A549 treated with Mapracorat at 1 μM for 4 hours (cell line): Measurements from ENCODE around the gene TASOR2. TPM values are rescaled to one million over a fixed set of nuclear protein-coding genes. Genes with fewer than 3 reads are reported as not detected.

Source experiments
- total RNA-seq: library from RNA; stranded (reverse); fragments of 200-300 nt; extraction: Qiagen RNA extraction; gene quantifications from 5 replicates; pipeline ENCODE4 v1.2.3, GENCODE V29; 2022

TASOR2 gene, protein sequence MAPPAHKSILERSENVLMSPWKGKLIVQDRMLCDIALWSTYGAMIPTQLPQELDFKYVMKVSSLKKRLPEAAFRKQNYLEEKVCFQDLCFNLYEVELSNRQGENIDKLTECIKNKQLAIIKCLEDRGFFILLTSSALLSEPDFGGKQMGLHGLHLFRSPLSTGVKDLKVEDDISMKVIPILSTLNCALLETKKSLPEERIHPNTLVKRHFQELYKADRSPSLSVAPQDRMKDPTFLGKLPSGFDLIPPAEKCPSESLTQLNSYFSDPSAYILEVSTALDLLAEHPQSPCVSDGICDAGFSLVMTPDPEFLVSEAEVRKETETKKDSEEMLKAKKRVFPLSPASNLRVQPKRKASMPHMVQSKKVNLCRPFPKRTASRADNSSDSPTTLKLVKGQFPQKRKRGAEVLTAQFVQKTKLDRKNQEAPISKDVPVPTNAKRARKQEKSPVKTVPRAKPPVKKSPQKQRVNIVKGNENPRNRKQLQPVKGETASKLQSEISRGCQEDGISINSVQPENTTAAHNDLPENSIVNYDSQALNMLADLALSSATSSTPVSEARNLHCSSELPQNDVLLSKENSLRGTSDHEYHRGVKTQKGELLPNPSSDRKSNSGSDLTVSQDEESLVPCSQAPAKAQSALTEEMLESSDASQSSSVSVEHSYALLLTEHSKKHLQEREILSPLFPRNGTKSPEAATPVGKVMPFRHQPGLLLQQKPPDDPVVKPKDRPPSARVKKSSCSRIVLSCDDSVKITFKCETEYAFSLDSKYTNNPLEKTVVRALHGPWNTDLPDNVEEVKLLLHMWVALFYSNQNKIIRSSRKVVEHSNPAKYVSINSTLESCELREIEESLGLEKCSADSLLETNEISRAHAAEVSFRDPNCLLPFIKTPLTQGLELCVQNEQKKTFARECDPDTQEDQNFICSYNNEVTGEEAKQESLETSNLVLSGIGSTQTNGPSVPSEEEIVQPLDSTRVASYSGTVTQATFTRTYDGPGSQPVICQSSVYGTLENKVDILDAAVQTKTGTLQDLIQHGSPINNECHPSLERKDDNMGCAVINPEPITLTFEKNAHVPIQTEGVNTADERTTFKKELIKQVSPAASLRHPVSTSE (N-terminal part only)
- 24.8 to 38.5 TPM (median 32.5 TPM) in 5 replicates for total RNA-seq

GRCh38 chr10:5684318-5684970 is at the start of gene TASOR2:
Gene TASOR2, plus strand, starts transcription at chr10:5684838. Its CDS starts 35,805 bp downstream, at chr10:5720643.

DNA sequence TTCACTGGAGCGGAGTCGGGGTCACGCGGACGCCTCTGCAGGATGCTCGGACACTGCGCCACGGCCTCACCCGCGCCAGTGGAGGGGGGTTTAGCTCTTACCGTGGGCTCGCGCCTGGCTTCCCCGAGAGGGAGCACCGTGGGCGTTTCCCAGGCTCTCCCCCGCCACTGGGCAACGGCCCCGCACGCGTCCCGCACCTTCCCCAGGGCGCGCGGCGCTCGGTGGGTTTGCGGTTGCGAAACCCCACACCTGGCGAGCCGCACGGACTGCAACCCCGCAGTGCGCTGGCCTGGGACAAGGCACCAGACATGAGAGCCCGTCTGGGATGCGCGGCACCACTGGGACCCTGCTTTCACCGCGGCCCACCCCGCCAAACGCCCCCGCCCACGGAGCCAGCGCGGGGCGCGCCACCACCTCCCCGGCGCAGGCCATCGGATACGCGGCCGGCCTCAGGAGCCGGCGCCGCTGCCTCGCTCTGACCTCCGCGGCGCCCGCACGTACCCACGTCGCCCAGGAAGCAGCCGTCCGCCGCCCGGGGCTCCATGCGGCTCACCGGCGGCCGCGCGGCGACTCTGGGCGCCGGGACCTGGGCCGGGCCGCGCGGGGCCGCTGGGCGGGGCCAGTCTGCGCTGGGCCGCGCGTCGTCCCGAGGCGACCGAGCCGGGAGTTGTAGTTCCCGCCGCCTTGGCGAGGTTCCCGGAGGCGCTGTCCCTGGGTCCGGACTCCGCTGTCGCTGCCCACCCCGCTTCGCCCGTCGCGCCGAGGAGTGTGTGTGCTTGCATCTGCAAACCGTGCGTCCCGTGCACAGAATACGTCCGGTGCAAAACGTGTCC is 18.4 kb upstream of the TASOR2 start, which contains the start of gene ASB13:
Gene ASB13, minus strand, starts transcription at position 588 of the 833 bp plus-strand sequence. Its CDS starts 44 bp downstream, at position 544.

Other genes with a start within 250 kb of the TASOR2 start
- gene CALML5, start 185.3 kb upstream of the TASOR2 start, total RNA-seq: not detected in 5 replicates
- not detected in 5 replicates for gene CALML3, start 159.9 kb upstream of the TASOR2 start, total RNA-seq
- 19.3 to 25.7 TPM (median 23.5 TPM) in 5 replicates for gene ASB13, start 18.2 kb upstream of the TASOR2 start, total RNA-seq
- gene GDI2, start 128.6 kb downstream of the TASOR2 start, total RNA-seq: 200 to 275 TPM (median 207 TPM) in 5 replicates
- gene ANKRD16, start 205.1 kb downstream of the TASOR2 start, total RNA-seq: 9.2 to 11.8 TPM (median 11.1 TPM) in 5 replicates
- gene FBH1, start 205.4 kb downstream of the TASOR2 start, total RNA-seq: 37.1 to 40.9 TPM (median 40.3 TPM) in 5 replicates